HG03135 (cell line): ENCODE data around the gene BACE2.

Source experiments
- ATAC-seq: cut with Tn5 transposase; IDR thresholded peaks from one replicate; pipeline ENCODE4 v1.9.1; 2021; ENCODE audit warnings: mild to moderate bottlenecking, moderate library complexity; ENCODE audit not compliant: unreplicated experiment

BACE2 gene

DNA sequence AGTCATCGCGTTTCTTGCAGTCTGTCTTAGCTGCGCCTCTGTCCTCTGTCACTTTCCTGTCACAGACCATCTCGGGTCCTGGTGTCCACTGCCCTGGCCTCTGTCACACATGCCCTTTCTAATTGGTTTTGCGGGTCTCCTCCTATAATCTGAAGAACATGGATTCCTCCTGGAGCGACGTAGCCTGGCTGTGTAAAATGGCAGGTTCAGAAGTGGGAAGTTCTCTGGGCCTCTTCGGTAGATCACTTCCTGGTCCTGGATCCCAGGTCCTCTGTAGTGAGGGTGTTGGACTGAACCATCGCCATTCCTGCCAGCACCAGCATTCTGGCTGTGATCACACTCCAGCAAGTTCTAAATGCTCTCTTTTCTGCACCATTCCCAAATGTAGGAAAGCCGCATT, 149.5 kb downstream of the BACE2 start:
- no peak for ATAC-seq

DNA sequence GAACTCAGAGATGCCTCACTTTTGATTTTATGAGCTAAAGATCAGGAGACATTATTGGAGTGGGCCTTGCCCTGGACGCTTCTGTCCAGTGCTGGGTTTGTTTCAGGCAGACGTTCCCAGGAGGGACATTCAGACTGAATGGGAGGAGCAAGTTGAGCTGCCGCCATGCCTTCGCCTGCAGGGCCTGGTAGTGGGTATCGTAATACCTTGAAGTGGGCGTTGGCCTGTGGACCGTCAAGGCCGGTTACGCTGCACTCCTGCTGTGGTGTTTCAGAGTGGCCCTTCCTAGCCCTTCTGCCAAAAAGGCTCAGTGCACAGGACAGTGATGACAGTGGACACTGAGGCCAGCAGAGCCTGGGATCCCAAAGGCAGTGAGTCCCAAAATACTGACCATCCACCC, 150.3 kb downstream of the BACE2 start:
- no peak for ATAC-seq

DNA sequence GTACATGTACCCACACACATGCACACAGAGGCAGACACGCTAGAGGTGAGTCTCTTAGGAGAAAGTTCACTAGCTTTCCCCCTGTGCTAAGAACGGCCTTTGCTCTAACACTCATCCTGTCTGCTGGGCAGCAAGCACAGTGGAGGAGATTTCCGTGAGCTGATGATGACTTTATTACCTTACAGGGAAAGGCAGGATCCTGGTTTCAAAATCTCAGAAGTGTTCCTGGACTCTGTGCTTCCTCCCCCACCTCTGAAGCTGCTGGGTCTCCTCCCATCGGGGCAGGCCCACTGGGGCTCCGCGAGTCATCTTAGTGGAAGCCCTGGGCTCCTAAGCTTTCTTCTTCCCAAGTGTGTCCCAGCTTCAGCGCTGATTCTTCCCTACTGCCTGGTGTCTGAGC, 151.3 kb downstream of the BACE2 start:
- no peak for ATAC-seq

DNA sequence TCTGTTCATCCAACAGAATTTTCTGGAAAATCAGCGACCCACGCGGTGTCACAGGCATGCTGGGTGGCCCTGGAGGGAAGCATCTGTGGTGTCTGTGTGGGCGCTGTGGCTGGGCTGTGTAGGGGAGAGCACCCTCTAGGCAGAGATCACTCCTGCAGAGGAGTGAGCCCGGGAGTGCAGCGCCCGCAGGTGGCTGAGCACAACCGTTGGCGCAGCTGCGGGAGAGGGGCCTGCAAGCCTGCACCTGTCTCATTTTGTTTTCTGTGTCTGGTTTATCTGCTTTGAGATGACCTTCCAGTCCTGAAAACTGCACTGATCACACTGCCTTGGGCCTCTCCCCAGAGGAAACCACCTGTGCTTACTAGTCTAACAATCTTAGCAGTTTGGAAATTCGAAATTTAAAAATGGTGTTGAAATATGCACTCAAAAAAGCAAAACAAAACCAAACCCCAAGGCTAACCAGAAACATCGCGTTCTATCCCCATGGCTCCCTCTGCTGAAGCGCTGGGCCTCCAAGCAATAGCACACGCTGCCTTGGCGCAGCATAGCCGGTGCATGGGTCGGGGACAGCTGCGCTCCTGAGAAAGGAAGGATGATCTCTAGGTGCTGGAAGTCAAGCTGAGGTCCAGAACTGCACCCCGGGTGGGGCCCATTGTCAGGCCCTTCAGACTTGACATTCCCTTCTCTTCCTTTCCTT, 153.4 kb downstream of the BACE2 start:
- ATAC-seq, result no peak

DNA sequence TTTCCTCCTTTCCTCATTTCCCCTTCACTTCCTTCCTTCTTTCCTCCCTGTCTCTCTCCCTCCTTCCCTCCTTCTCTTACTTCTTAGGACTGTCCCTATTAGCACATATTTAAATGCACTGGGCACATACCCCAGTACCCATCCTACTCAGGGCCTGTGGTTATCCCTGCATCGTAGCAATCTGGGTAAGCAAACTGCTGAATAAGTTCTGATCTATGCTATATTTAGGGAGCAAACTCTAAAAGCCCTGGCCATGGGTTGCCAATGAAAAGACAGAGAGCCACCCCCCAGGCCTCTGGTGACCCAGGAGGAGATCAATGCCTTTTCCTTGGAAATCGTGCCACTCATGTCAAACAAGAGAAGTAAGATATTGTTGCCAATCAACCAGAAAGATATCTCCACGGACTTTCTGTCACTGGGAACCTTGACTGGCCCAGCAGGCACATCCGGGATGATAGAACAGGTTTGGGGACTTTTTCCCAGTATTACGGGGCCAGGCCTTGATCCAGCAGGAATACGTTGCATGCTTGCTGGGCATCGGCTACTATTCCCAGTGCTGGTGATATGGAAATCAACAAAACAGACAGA, 154.0 kb downstream of the BACE2 start:
- no peak for ATAC-seq

DNA sequence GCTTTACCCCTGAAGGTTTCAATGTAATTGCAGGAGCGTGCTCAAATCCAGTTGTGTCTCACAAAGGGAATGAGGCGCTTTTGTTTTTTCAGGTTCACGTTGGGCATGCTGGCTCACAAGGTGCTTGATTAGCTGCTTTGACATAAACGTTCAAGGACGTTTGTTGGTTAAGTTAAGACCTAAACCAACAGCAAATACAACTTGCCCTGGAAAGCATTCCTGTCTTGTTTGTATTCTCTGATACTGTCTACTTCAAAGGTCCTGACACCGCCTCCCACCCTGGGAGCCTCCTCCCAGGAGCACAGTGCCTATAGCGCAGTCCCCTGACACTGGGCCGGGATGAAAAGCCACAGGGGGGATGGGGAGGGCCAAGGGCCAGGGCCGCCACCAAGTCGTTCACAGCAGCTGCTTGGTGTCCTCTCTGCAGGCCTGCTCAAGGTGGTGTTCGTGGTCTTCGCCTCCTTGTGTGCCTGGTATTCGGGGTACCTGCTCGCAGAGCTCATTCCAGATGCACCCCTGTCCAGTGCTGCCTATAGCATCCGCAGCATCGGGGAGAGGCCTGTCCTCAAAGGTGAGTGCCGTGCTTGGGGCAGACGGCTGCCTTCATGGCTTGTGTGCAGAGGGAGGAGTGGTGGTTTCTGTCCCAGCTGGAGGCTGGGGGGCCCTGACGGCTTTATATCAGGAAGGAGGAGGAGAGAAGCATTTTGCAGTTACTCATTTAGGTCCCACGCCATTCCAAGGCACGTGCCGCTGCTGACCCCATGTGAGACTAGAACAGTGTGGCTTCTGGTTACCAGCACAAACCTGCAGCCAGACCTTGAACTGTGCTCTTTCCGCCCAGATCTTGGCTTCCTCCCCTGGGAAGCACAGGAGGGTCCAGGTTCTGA, 154.8 kb downstream of the BACE2 start:
- no peak for ATAC-seq

DNA sequence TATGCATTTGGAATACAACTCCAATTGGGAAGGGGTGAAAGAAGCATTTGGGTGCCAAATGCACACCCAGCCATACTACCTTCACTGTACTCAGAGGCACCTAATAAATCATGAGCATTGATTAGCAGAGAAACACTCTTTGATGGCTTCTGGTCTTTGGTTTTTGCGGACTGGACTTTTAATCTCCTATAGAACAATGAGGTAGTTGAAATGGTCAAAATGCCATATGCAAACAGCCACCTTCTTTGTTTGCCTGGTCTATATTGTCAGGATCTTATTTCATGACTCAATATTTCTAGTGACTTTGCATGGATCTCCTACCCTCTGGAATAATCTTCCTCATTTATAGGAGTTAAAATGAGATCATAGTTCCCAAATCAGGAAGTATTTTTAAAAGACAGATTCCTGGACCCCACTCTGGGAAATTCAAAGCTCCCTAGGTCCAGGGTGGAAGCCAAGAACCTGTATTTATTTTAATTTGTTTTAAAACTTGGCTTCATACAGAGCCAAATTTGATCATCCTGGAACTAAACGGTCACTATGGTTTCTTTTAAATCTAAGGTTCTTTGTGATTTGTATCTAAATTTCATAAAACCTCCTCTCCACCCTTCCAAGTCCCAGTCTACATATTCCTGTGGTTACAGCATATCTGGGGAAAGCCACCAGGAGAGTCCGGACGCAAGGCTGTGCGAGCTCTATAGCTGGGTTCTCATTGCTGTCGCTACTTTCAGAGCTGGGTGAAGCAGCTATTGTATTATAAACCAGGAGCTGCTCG, 157.4 kb downstream of the BACE2 start:
- no peak for ATAC-seq

DNA sequence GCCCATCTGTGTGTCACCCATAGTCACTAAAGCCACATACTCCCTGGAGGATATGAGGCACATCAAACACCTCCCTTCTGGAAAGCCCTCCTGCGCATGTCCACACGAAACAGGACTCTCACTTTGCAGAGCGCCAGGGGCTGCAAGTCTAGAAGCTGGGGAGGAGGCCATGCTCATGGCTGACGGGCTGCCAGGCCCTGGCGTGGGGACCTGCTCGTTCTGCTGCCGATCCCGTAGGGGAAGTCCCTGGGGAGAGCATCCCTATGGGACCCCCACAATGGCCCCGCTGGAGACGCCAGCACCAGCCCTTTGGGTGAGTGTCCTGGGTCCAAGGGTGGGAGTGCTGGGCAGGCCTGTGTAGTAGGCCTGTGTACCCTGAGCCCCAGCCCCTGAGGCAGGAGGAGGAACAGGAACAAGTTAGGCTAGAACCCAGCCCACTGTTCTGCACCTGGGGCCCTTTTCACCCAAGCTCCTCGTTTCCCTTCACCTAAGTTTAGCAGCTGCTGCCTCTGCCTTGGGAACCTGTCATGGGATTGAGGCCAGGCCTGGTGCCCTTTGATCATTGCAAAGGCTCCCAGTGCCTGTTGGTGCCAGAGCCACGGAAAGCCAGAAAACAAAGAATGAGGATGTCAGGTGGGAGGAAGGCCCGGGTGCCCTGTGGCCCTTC, 158.6 kb downstream of the BACE2 start:
- no peak for ATAC-seq

DNA sequence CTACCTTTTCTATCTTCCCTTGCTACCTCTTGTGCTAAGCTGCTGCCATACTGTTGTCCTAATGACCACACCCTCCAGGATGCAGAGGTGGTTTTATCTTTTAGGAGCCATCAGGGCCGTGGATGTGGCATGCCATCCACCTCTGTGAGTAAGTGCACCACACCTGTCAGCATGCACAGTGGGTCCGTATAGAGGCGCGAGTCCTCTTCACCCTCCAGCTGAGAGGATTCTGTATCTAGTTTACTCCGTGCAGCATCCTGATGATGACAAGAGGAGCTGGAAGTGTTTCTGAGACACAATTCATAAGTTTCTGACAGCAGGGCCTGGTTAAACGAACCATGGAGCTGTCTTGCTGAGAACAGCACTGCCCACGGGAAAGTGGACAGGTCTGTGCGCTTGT, 159.8 kb downstream of the BACE2 start:
- no peak for ATAC-seq

DNA sequence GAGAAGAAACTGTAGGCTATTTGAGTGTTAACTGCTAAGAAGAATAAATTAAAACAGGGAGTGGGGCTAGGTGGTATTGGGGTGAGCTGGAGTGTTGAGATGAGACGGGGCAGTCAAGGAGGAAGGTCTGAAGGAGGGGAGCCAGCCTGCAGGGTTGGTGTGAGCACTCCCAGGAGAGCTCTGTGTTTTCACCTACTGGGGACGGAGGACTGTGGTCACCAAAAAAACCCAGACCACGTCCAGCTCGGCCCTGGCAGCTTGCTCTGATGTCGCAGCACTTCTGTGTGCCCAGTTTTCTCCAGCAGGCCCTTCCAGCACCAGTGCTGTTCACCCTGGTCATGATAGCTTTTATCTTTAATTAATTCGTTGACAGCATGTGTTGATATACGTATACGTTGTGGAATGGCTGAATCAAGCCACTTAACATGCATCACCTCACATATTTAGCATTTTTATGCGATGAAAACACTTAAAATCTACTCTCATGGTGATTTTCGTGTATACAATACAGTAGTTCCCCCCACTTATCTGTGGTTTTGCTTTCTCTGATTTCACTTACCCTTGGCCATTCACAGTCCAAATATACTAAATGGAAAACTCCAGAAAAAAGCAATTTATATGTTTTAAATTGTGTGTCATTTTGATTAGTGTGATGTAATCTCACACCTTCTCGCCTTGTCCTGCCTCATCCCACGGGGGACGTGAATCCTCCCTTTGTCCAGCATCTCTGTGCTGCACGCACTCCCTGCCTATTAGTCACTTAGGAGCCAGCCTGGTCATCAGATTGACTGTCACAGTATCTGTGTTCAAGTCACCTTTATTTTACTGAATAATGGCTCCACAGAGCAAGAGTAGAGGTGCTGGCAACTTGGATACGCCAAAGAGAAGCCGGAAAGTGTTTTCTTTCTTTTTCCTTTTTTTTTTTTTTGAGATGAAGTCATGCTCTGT, 161.0 kb downstream of the BACE2 start:
- no peak for ATAC-seq
